Kidney epithelial cell (primary cell): ENCODE measurements around the gene EFCAB8. TPM values are rescaled to one million over a fixed set of nuclear protein-coding genes. Genes with fewer than 3 reads are reported as not detected.

Experiments used
- DNase-seq: peaks from one replicate; pipeline ENCODE4 v3.0.0-alpha.2; 2010; ENCODE audit warnings: low read depth
- H3K27me3 ChIP-seq: 2 replicates; pipeline ENCODE4 v1.6.0; 2011; ENCODE audit warnings: low read length; ENCODE audit not compliant: control insufficient read depth, insufficient read depth
- H3K36me3 ChIP-seq: 2 replicates; pipeline ENCODE4 v1.5.1; 2011; ENCODE audit warnings: low read length; ENCODE audit not compliant: control insufficient read depth, insufficient read depth
- H3K4me3 ChIP-seq: 2 replicates; pipeline ENCODE4 v1.5.1; 2011; ENCODE audit warnings: low read depth, mild to moderate bottlenecking, control low read depth, low read length
- total RNA-seq: library from RNA; depleted of rRNA; stranded (reverse); fragments of >200 nt; gene quantifications from 2 replicates; pipeline ENCODE4 v1.2.3, GENCODE V29; 2015
- TF ChIP-seq, protein P1 (sequence below): IDR thresholded peaks from 2 replicates; pipeline ENCODE4 v1.5.1; 2011; ENCODE audit warnings: mild to moderate bottlenecking, moderate library complexity, low read length, control low read depth, inconsistent platforms; ENCODE audit not compliant: insufficient read depth, poor library complexity, severe bottlenecking

Gene EFCAB8
- total RNA-seq, 1 donor from 2014 or later = not detected

GRCh38 chr20:32918296-32918695, 59.6 kb downstream of the EFCAB8 start:
- TF ChIP-seq, protein P1, sequence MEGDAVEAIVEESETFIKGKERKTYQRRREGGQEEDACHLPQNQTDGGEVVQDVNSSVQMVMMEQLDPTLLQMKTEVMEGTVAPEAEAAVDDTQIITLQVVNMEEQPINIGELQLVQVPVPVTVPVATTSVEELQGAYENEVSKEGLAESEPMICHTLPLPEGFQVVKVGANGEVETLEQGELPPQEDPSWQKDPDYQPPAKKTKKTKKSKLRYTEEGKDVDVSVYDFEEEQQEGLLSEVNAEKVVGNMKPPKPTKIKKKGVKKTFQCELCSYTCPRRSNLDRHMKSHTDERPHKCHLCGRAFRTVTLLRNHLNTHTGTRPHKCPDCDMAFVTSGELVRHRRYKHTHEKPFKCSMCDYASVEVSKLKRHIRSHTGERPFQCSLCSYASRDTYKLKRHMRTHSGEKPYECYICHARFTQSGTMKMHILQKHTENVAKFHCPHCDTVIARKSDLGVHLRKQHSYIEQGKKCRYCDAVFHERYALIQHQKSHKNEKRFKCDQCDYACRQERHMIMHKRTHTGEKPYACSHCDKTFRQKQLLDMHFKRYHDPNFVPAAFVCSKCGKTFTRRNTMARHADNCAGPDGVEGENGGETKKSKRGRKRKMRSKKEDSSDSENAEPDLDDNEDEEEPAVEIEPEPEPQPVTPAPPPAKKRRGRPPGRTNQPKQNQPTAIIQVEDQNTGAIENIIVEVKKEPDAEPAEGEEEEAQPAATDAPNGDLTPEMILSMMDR = no peak
- Histone ChIP-seq H3K27me3 (no peaks in the 10 kb centered on the region), H3K4me3 (no peak overlapping the region), H3K36me3 (no peaks in the 10 kb centered on the region)
- DNase-seq = no peak

GRCh38 chr20:32918751-32919150, 60.0 kb downstream of the EFCAB8 start:
- no peaks in the 10 kb centered on the region for H3K27me3 ChIP-seq
- no peak for DNase-seq
- no peaks in the 10 kb centered on the region for H3K36me3 ChIP-seq
- TF ChIP-seq, protein P1 = no peak
- no peak overlapping the region for H3K4me3 ChIP-seq

DNA sequence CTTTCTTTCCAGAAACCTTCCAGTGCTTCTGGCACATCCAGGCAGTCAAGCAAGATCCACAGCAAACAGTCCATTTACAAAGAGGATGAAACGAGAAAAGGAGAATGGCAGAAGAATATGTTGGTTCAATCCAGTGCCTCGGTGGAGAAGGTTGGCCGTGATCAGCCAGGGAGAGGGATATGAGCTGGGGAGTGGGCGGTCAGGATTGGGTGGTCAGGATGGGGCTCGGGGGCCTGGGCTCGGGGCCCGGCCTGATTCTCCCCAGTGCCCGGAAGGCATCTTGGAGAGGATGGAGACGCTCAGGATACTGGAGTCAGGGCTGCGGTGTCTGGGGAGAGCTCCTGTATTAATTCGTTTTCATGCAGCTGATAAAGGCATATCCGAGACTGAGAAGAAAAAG, 61.3 kb downstream of the EFCAB8 start:
- Histone ChIP-seq H3K36me3 (no peaks in the 10 kb centered on the region), H3K27me3 (no peaks in the 10 kb centered on the region), H3K4me3 (no peak overlapping the region)
- TF ChIP-seq, protein P1 = no peak
- no peak for DNase-seq

DNA sequence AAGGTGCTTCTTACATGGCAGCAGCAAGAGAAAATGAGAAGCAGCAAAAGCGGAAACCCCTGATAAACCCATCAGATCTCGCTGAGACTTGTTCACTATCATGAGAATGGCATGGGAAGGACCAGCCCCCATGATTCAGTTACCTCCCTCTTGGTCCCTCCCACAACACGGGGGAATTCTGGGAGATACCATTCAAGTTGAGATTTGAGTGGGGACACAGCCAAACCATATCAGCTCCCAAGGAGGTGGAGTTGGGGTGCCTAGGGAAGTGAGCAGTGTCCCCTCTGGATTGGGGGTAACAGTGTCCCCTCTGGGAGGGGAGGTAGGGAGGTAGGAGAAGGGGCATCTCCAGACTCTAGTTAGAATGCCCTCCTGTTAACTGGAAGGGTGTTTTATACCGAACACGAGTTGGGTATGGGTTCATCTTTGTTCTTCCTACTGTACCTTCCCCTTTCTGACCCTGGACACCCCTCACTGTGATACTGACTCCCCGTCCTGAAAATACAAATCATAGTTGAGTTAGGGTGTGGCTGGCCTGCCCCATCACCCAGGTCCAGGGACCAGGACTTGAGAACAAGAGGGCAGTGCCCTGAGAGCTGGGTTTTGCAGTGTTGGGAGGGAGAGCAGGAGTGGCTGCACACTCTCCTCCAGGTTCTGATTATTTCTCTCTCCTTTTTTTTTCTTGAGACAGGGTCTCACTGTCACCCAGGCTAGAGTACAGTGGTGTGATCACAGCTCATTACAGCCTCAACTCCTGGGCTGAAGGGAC, 62.0 kb downstream of the EFCAB8 start:
- TF ChIP-seq, protein P1 = no peak
- H3K27me3 ChIP-seq = no peaks in the 10 kb centered on the region
- no peak overlapping the region for H3K4me3 ChIP-seq
- H3K36me3 ChIP-seq = no peaks in the 10 kb centered on the region
- DNase-seq = no peak

- Histone ChIP-seq H3K27me3 (no peaks in the 10 kb centered on the region), H3K4me3 (no peak overlapping the region), H3K36me3 (no peaks in the 10 kb centered on the region)
- DNase-seq = no peak
- TF ChIP-seq, protein P1 = no peak
These were observed 63.7 kb downstream of the EFCAB8 start for GRCh38 chr20:32922466-32922865.

DNA sequence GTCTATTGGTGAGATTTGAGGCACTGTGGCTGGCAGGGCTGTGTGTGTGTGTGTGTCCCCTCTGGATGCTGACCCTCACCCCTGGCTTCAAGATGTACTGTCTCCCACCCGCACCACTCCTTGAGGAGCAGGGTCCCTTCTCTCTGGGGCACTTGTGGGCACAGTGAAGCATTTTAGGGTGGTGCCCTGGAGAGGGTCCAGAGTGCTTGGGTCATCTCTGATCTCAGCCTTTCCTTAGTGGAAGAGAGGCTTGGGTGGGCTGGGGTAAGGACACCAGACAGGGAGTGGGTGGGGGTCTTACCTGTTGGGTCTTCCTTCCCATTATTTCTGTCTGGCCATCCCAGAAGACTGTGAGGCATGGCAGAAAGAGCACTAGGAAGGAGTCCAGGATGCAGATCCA, 66.1 kb downstream of the EFCAB8 start:
- no peak for DNase-seq
- TF ChIP-seq, protein P1 = no peak

More for the DNA sequence above, 66.1 kb downstream of the EFCAB8 start:
- H3K4me3 ChIP-seq = no peak overlapping the region
- H3K27me3 ChIP-seq = no peaks in the 10 kb centered on the region
- no peaks in the 10 kb centered on the region for H3K36me3 ChIP-seq
